GM10248 (cell line): ENCODE results near the gene COL6A1.
"Not testable (repeated sequence)": the region's sequence is repeated elsewhere in the genome, so short reads cannot be mapped to it uniquely, and the experiment has no call there.

Source experiments
- CTCF ChIA-PET: fragments of 300-600 bp; sonication (Branson Sonifier 250); formaldehyde crosslinking; extraction: SDS; loops from one replicate; lab custom pipeline; 2021; ENCODE audit warnings: antibody characterized with exemption; lab: Yijun Ruan, JAX
- POLR2A ChIA-PET: fragments of 350-650 bp; sonication (Branson Sonifier 250); formaldehyde crosslinking; extraction: SDS; loops from one replicate; lab custom pipeline; 2020; ENCODE audit warnings: antibody characterized with exemption; lab: Yijun Ruan, JAX
- DNase-seq: peaks from one replicate; pipeline ENCODE4 v3.0.0; 2012; ENCODE audit errors: extremely low spot score
- CTCF ChIP-seq: IDR thresholded peaks from 2 replicates; pipeline ENCODE4 v1.5.1; 2012; ENCODE audit warnings: mild to moderate bottlenecking, low read depth; ENCODE audit errors: extremely low read depth, missing control alignments, control extremely low read depth

Gene COL6A1

GRCh38 chr21:46005481-46005881 lies 23.9 kb downstream of the COL6A1 start:
- ChIA-PET POLR2A (no interaction called here), CTCF (no interaction called here)
- no peak for TF ChIP-seq CTCF
- DNase-seq, result no peak

GRCh38 chr21:46005894-46006546 lies 24.4 kb downstream of the COL6A1 start:
- DNase-seq, POLR2A ChIA-PET, CTCF ChIA-PET: not testable (repeated sequence)

- no peak for TF ChIP-seq CTCF
- ChIA-PET CTCF (no interaction called here), POLR2A (no interaction called here)
- no peak for DNase-seq
Observed at GRCh38 chr21:46006547-46007491, 25.2 kb downstream of the COL6A1 start.

- CTCF ChIA-PET, result no interaction called here
- DNase-seq, result no peak
- POLR2A ChIA-PET, result no interaction called here
- TF ChIP-seq CTCF, result no peak
Observed at GRCh38 chr21:46007492-46007868, 25.9 kb downstream of the COL6A1 start.

- CTCF ChIA-PET, result no interaction called here
- no peak for TF ChIP-seq CTCF
- POLR2A ChIA-PET, result no interaction called here
- DNase-seq, result no peak
Observed at GRCh38 chr21:46008893-46009621, 27.5 kb downstream of the COL6A1 start.

- no peak for TF ChIP-seq CTCF
- no peak for DNase-seq
- CTCF ChIA-PET, result no interaction called here
- POLR2A ChIA-PET, result no interaction called here
Observed at GRCh38 chr21:46009951-46010705, 28.6 kb downstream of the COL6A1 start.
